Nasal cavity respiratory epithelium epithelial cell of viscerocranial mucosa (primary cell): ENCODE data around the gene MRPS17. TPM values are rescaled to one million over a fixed set of nuclear protein-coding genes. Genes with fewer than 3 reads are reported as not detected.

Experiments
- total RNA-seq: library from RNA; depleted of rRNA; stranded (reverse); fragments of >200 nt; gene quantifications from 2 replicates; pipeline ENCODE4 v1.2.3, GENCODE V29; 2014

MRPS17 gene
- 33.7 and 69.0 TPM in 2 replicates for total RNA-seq

DNA sequence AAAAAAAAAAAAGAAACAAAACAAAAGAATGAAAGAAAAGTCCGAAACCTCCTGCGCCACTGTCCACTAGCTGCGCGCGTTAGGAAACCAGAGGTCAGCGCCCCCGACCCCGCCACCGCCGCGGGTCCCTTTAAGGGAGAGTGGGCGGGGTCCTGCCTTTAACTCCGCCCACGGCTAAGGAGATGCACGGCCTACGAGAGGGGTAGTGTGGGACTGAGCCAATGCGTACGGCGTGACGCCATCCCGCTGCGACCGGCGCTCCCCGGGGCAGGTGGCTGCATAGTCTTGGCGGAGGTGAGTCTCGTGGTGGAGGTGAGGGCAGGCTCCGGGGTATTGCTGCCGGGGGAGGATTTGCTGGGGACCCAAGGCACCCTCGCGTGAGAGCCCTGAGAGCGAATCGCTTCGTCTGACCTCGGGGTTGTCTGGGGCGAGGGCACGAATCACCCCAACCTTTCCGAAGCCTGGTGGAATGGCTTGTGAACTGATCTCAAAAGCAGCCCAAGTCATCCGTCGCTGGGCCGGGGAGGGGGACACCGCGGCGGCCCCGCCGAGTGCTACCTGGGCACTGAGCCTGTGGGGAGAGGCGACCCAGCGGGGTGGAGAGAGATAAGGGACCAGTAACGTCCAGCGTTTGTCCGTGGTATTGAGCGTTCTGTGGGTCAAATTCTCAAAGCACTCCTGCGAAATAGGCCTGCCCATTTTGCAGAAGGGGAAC is at the start of gene MRPS17:
TSS of gene MRPS17 (plus strand) at position 241 of the 715 bp plus-strand sequence. CDS start 1,319 bp downstream, outside the sequence.

DNA sequence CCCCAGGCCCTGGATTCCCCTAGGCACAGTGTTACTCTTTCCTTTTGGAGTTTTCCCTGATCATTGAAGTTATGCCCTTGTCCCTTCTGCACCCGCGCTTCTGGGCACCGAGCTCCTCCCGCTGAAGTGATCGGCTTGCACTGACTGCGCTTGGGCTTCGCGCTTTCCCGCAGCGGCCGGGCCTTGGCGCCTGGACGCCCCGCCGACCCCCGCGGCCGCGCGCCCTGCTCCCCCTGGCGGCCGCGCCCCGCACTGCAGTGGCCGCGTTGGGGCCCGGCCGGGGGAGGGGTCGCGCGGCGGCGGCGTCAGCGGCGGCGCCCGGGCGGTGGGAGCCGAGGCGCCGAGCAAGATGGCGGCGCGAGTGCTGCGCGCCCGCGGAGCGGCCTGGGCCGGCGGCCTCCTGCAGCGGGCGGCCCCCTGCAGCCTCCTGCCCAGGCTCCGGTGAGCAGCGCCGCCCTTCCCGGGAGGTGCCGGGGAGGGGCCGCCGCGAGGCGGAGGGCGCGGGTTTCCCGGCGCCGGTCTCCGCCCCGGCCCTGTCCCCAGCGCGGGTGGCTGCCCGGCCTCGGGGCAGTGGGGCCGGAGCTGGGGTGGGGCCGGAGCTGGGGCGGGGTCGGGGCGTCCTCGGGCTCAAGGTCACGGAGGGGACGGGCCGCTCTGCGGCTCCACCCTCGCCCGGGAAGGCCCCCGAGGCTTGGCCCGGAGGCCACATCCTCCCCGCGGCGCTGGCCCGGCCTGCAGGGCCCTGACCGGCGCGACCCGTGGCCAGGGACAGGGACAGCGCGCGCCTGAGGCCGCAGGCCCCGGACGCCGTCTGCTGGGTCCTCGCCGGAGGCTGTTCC is 12.8 kb downstream of the MRPS17 start, which contains the start of gene NIPSNAP2:
TSS of gene NIPSNAP2 (plus strand) at position 325 of the 839 bp plus-strand sequence. CDS start at position 350, 25 bp downstream.

Other genes starting within 250 kb of the MRPS17 start
- gene SEPTIN14, start 89.1 kb upstream of the MRPS17 start, total RNA-seq = not detected in 2 replicates
- gene ZNF713, start 64.4 kb upstream of the MRPS17 start, total RNA-seq = 3.8 and 8.5 TPM in 2 replicates
- 29.3 and 50.6 TPM in 2 replicates for gene NIPSNAP2, start 12.7 kb downstream of the MRPS17 start, total RNA-seq
- 186 and 252 TPM in 2 replicates for gene PSPH, start 99.6 kb downstream of the MRPS17 start, total RNA-seq
- gene CCT6A, start 99.9 kb downstream of the MRPS17 start, total RNA-seq = 336 and 351 TPM in 2 replicates
- 203 and 339 TPM in 2 replicates for gene SUMF2, start 112.4 kb downstream of the MRPS17 start, total RNA-seq
- 0.50 and 0.68 TPM in 2 replicates for gene PHKG1, start 141.1 kb downstream of the MRPS17 start, total RNA-seq
- 187 and 416 TPM in 2 replicates for gene CHCHD2, start 154.6 kb downstream of the MRPS17 start, total RNA-seq
- not detected in 2 replicates for gene NUPR2, start 164.5 kb downstream of the MRPS17 start, total RNA-seq